ENCODE data around the gene SELENOI.

GRCh38 chr2:26349690-26350089 is 3.7 kb downstream of the SELENOI start:
- TF ChIP-seq CTCF (conservative IDR thresholded peaks at IDR 0.05): no peak
- no peak for TF ChIP-seq ZFX (IDR thresholded peaks at IDR 0.05)

Data from C4-2B (cell line).